ENCODE results near the gene TEAD3. TPM values are rescaled to one million over a fixed set of nuclear protein-coding genes. Genes with fewer than 3 reads are reported as not detected.

The TEAD3 gene
- total RNA-seq, 2 experiments from 2014 or later = not detected

- Histone ChIP-seq H3K27ac (ENCODE audit: low read depth, low read length, poor library complexity, severe bottlenecking) (no peak overlapping the region), H3K4me3 (ENCODE audit: low read depth, low read length, poor library complexity, severe bottlenecking) (no peak overlapping the region), H3K9me3 (ENCODE audit: low read length) (no peaks in the 10 kb centered on the region), H3K4me2 (ENCODE audit: low read length) (no peak overlapping the region), H3K4me1 (ENCODE audit: insufficient read depth, low read length, poor library complexity, severe bottlenecking) (peaks cover 11% of the 10 kb centered on the region), H4K20me1 (ENCODE audit: insufficient read depth, low read length) (no peaks in the 10 kb centered on the region), H3K36me3 (ENCODE audit: insufficient read depth, low read length) (no peaks in the 10 kb centered on the region), H3K9me2 (ENCODE audit: insufficient read depth, low read length) (no peaks in the 10 kb centered on the region), H3K79me2 (ENCODE audit: insufficient read depth, low read depth, low read length) (no peaks in the 10 kb centered on the region), H2AFZ (ENCODE audit: low read length) (no peak overlapping the region)
- intact Hi-C loops (cut with micrococcal nuclease; ENCODE audit: unreplicated experiment) = no loop called here
- POLR2A ChIA-PET = no interaction called here
- BruUV-seq (replicated peaks) = no TSS peak
- DNase-seq (ENCODE audit: low spot score) = no peak
- no peak for TF ChIP-seq CTCF (conservative IDR thresholded peaks at IDR 0.05; ENCODE audit: low read length)
- TF ChIP-seq EZH2phosphoT487 (IDR thresholded peaks at IDR 0.05; ENCODE audit: borderline replicate concordance, low read depth, low read length) = no peak
- CTCF ChIA-PET (ENCODE audit: unreplicated experiment) = no interaction called here
These were observed 11.1 kb upstream of the TEAD3 start for GRCh38 chr6:35508027-35508426.

GRCh38 chr6:35507221-35507620, 10.3 kb upstream of the TEAD3 start:
- Histone ChIP-seq H3K4me2 (ENCODE audit: low read length) (no peak overlapping the region), H3K9me2 (ENCODE audit: insufficient read depth, low read length) (no peaks in the 10 kb centered on the region), H3K27ac (ENCODE audit: low read depth, low read length, poor library complexity, severe bottlenecking) (no peak overlapping the region), H3K79me2 (ENCODE audit: insufficient read depth, low read depth, low read length) (no peaks in the 10 kb centered on the region), H3K36me3 (ENCODE audit: insufficient read depth, low read length) (no peaks in the 10 kb centered on the region), H3K4me3 (ENCODE audit: low read depth, low read length, poor library complexity, severe bottlenecking) (no peak overlapping the region), H3K9me3 (ENCODE audit: low read length) (no peaks in the 10 kb centered on the region), H3K4me1 (ENCODE audit: insufficient read depth, low read length, poor library complexity, severe bottlenecking) (peaks cover 11% of the 10 kb centered on the region), H2AFZ (ENCODE audit: low read length) (no peak overlapping the region), H4K20me1 (ENCODE audit: insufficient read depth, low read length) (no peaks in the 10 kb centered on the region)
- no TSS peak for BruUV-seq (replicated peaks)
- DNase-seq (ENCODE audit: low spot score) = no peak
- ChIA-PET POLR2A (interaction anchor here (0.9 kb wide), 1 partner anchor 10 kb away, joined by 3 read pairs; no protein-coding TSS in a partner anchor), CTCF (ENCODE audit: unreplicated experiment) (no interaction called here)
- TF ChIP-seq CTCF (conservative IDR thresholded peaks at IDR 0.05; ENCODE audit: low read length) (no peak), EZH2phosphoT487 (IDR thresholded peaks at IDR 0.05; ENCODE audit: borderline replicate concordance, low read depth, low read length) (no peak)
- intact Hi-C loops (cut with micrococcal nuclease; ENCODE audit: unreplicated experiment) = no loop called here

DNA sequence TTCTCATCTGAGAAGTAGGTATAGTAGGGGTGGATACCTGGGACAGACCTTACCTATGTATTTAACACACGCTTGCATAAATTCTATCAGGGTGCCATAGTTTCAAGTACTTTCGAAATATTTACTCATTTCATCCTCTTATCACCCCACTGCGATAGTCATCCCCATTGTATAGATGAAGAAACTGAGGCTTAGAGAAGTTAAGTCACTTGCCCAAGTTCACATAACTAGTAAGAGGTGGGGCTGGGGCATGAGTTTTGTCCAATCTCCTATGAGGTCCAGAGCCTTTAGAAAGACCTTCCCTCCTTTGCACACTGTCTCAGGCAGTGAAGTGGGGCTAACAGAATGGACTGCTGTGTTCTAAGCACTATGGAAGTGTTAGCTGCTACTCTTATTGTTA, 9.7 kb upstream of the TEAD3 start:
- H3K9me3 ChIP-seq (ENCODE audit: low read length) = no peaks in the 10 kb centered on the region
- H3K36me3 ChIP-seq (ENCODE audit: insufficient read depth, low read length) = no peaks in the 10 kb centered on the region
- intact Hi-C loops (cut with micrococcal nuclease; ENCODE audit: unreplicated experiment) = no loop called here
- no peaks in the 10 kb centered on the region for H3K9me2 ChIP-seq (ENCODE audit: insufficient read depth, low read length)
- no peak overlapping the region for H3K4me2 ChIP-seq (ENCODE audit: low read length)
- no peak for DNase-seq (ENCODE audit: low spot score)
- no TSS peak for BruUV-seq (replicated peaks)
- no peaks in the 10 kb centered on the region for H4K20me1 ChIP-seq (ENCODE audit: insufficient read depth, low read length)
- peaks cover 11% of the 10 kb centered on the region for H3K4me1 ChIP-seq (ENCODE audit: insufficient read depth, low read length, poor library complexity, severe bottlenecking)
- H3K27ac ChIP-seq (ENCODE audit: low read depth, low read length, poor library complexity, severe bottlenecking) = no peak overlapping the region
- H2AFZ ChIP-seq (ENCODE audit: low read length) = no peak overlapping the region
- H3K79me2 ChIP-seq (ENCODE audit: insufficient read depth, low read depth, low read length) = no peaks in the 10 kb centered on the region
- ChIA-PET POLR2A (no interaction called here), CTCF (ENCODE audit: unreplicated experiment) (no interaction called here)
- TF ChIP-seq EZH2phosphoT487 (IDR thresholded peaks at IDR 0.05; ENCODE audit: borderline replicate concordance, low read depth, low read length) (no peak), CTCF (conservative IDR thresholded peaks at IDR 0.05; ENCODE audit: low read length) (no peak)
- no peak overlapping the region for H3K4me3 ChIP-seq (ENCODE audit: low read depth, low read length, poor library complexity, severe bottlenecking)
